Measurements from ENCODE around the gene TMUB2. TPM values are rescaled to one million over a fixed set of nuclear protein-coding genes. Genes with fewer than 3 reads are reported as not detected.

Gene TMUB2
- total and polyA plus RNA-seq, 4 donors, result 12.2 to 18.8 (median 14.0) TPM

DNA sequence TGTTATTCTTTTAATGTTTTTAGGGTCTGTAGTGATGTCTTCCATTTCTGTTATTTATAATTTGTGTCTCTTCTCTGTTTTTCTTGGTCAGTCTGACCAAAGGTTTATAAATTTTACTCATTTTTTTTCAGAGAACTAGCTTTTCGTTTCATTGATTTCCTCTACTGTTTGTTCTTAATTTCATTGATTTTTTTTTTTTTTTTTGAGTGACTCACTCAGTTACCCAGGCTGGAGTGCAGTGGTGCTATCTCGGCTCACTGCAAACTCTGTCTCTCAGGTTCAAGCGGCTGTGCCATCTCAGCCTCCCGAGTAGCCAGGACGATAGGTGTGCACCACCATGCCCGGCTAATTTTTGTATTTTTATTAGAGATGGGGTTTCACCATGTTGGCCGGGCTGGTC, 45.3 kb downstream of the TMUB2 start:
- Histone ChIP-seq H3K27me3 (ENCODE audit: control insufficient read depth in 4 of 4, insufficient read depth in 4 of 4, low read length in 3 of 4) (no peaks in the 10 kb centered on the region), H3K36me3 (ENCODE audit: control insufficient read depth in 4 of 4, insufficient read depth in 3 of 4, low read depth in 1 of 4, low read length in 3 of 4) (no peaks in the 10 kb centered on the region), H3K9me3 (ENCODE audit: control insufficient read depth in 4 of 4, low read length in 3 of 4) (no peaks in the 10 kb centered on the region), H3K9ac (ENCODE audit: low read depth in 1 of 2, low read length in 2 of 2) (no peak overlapping the region), H3K27ac (ENCODE audit: low read depth in 1 of 2, low read length in 2 of 2) (no peak overlapping the region), H3K4me3 (ENCODE audit: low read depth in 1 of 3, low read length in 3 of 3) (no peak overlapping the region), H3K4me1 (ENCODE audit: control insufficient read depth in 4 of 4, insufficient read depth in 4 of 4, low read length in 3 of 4) (peaks cover 0 to 3% (median 0%) of the 10 kb centered on the region in 4 donors)
- WGBS, result 64% methylated on average over 7 of the region's 7 CpGs
- DNase-seq (ENCODE audit: low spot score), result no peak
- TF ChIP-seq YY1 (IDR thresholded peaks at IDR 0.05) (no peak), NR2F2 (IDR thresholded peaks at IDR 0.05) (no peak), RAD21 (IDR thresholded peaks at IDR 0.05) (no peak), HNF4G (IDR thresholded peaks at IDR 0.05) (no peak), TAF1 (conservative IDR thresholded peaks at IDR 0.05) (no peak)
- TF ChIP-seq, protein P1, sequence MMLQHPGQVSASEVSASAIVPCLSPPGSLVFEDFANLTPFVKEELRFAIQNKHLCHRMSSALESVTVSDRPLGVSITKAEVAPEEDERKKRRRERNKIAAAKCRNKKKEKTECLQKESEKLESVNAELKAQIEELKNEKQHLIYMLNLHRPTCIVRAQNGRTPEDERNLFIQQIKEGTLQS (IDR thresholded peaks at IDR 0.05), result no peak
- TF ChIP-seq, protein P2, sequence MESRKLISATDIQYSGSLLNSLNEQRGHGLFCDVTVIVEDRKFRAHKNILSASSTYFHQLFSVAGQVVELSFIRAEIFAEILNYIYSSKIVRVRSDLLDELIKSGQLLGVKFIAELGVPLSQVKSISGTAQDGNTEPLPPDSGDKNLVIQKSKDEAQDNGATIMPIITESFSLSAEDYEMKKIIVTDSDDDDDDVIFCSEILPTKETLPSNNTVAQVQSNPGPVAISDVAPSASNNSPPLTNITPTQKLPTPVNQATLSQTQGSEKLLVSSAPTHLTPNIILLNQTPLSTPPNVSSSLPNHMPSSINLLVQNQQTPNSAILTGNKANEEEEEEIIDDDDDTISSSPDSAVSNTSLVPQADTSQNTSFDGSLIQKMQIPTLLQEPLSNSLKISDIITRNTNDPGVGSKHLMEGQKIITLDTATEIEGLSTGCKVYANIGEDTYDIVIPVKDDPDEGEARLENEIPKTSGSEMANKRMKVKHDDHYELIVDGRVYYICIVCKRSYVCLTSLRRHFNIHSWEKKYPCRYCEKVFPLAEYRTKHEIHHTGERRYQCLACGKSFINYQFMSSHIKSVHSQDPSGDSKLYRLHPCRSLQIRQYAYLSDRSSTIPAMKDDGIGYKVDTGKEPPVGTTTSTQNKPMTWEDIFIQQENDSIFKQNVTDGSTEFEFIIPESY (IDR thresholded peaks at IDR 0.05), result no peak
- TF ChIP-seq, protein P3, sequence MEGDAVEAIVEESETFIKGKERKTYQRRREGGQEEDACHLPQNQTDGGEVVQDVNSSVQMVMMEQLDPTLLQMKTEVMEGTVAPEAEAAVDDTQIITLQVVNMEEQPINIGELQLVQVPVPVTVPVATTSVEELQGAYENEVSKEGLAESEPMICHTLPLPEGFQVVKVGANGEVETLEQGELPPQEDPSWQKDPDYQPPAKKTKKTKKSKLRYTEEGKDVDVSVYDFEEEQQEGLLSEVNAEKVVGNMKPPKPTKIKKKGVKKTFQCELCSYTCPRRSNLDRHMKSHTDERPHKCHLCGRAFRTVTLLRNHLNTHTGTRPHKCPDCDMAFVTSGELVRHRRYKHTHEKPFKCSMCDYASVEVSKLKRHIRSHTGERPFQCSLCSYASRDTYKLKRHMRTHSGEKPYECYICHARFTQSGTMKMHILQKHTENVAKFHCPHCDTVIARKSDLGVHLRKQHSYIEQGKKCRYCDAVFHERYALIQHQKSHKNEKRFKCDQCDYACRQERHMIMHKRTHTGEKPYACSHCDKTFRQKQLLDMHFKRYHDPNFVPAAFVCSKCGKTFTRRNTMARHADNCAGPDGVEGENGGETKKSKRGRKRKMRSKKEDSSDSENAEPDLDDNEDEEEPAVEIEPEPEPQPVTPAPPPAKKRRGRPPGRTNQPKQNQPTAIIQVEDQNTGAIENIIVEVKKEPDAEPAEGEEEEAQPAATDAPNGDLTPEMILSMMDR (IDR thresholded peaks at IDR 0.05; ENCODE audit: low read depth, low read length, missing input control), result no peak

DNA sequence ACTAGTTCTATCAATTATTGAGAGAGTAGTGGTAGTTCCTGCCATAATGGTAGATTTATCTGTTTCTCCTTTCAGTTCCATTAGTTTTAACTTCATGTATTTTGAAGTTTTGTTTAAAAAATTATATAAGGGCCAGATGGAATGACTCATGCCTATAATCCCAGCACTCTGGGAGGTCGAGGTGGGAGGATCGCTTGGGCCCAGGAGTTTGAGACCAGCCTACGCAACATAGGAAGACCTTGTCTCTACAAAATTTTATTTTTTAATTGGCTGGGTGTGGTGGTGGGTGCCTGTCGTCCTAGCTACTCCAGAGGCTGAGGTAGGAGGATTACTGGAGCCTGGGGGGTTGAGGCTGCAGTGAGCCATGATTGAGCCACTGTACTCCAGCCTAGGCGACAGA, 46.8 kb downstream of the TMUB2 start:
- TF ChIP-seq YY1 (IDR thresholded peaks at IDR 0.05) (no peak), FOXA1 (IDR thresholded peaks at IDR 0.05) (no peak), GABPA (IDR thresholded peaks at IDR 0.05 in 1 of 2, conservative IDR thresholded peaks at IDR 0.05 in 1 of 2) (no peak), JUND (IDR thresholded peaks at IDR 0.05) (no peak), EGR1 (IDR thresholded peaks at IDR 0.05; ENCODE audit: low read depth in 2 of 2) (no peak), SP1 (IDR thresholded peaks at IDR 0.05) (no peak), NR2F2 (IDR thresholded peaks at IDR 0.05) (no peak), HNF4A (conservative IDR thresholded peaks at IDR 0.05) (no peak)
- TF ChIP-seq, protein P1 (IDR thresholded peaks at IDR 0.05), result no peak
- TF ChIP-seq, protein P4, sequence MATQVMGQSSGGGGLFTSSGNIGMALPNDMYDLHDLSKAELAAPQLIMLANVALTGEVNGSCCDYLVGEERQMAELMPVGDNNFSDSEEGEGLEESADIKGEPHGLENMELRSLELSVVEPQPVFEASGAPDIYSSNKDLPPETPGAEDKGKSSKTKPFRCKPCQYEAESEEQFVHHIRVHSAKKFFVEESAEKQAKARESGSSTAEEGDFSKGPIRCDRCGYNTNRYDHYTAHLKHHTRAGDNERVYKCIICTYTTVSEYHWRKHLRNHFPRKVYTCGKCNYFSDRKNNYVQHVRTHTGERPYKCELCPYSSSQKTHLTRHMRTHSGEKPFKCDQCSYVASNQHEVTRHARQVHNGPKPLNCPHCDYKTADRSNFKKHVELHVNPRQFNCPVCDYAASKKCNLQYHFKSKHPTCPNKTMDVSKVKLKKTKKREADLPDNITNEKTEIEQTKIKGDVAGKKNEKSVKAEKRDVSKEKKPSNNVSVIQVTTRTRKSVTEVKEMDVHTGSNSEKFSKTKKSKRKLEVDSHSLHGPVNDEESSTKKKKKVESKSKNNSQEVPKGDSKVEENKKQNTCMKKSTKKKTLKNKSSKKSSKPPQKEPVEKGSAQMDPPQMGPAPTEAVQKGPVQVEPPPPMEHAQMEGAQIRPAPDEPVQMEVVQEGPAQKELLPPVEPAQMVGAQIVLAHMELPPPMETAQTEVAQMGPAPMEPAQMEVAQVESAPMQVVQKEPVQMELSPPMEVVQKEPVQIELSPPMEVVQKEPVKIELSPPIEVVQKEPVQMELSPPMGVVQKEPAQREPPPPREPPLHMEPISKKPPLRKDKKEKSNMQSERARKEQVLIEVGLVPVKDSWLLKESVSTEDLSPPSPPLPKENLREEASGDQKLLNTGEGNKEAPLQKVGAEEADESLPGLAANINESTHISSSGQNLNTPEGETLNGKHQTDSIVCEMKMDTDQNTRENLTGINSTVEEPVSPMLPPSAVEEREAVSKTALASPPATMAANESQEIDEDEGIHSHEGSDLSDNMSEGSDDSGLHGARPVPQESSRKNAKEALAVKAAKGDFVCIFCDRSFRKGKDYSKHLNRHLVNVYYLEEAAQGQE (IDR thresholded peaks at IDR 0.05), result no peak
- TF ChIP-seq, protein P2 (IDR thresholded peaks at IDR 0.05), result no peak
- no peak for DNase-seq (ENCODE audit: low spot score)
- peaks cover 0 to 3% (median 0%) of the 10 kb centered on the region in 4 donors for H3K4me1 ChIP-seq (ENCODE audit: control insufficient read depth in 4 of 4, insufficient read depth in 4 of 4, low read length in 3 of 4)

More for the DNA sequence above, 46.8 kb downstream of the TMUB2 start:
- 88% methylated on average over 5 of the region's 5 CpGs for WGBS
- H3K9ac ChIP-seq (ENCODE audit: low read depth in 1 of 2, low read length in 2 of 2), result no peak overlapping the region
- no peaks in the 10 kb centered on the region for H3K27me3 ChIP-seq (ENCODE audit: control insufficient read depth in 4 of 4, insufficient read depth in 4 of 4, low read length in 3 of 4)
- H3K27ac ChIP-seq (ENCODE audit: low read depth in 1 of 2, low read length in 2 of 2), result no peak overlapping the region
- no peaks in the 10 kb centered on the region for H3K36me3 ChIP-seq (ENCODE audit: control insufficient read depth in 4 of 4, insufficient read depth in 3 of 4, low read depth in 1 of 4, low read length in 3 of 4)
- no peak overlapping the region for H3K4me3 ChIP-seq (ENCODE audit: low read depth in 1 of 3, low read length in 3 of 3)
- no peaks in the 10 kb centered on the region for H3K9me3 ChIP-seq (ENCODE audit: control insufficient read depth in 4 of 4, low read length in 3 of 4)

All from liver (tissue), 9 donors.